Left renal pelvis (tissue), 4 donors: ENCODE data around the gene MASP1. TPM values are rescaled to one million over a fixed set of nuclear protein-coding genes. Genes with fewer than 3 reads are reported as not detected.
"Not testable (repeated sequence)": the region's sequence is repeated elsewhere in the genome, so short reads cannot be mapped to it uniquely, and the experiment has no call there.

Experiments
- DNase-seq, 4 donors: peaks; one replicate each; pipeline ENCODE4 v3.0.0-alpha.2; 2013; ENCODE audit warnings: low read depth in 4 of 4, low spot score in 3 of 4
- polyA plus RNA-seq, 4 donors: library from polyadenylated mRNA; unstranded; fragments of 120-200 nt; gene quantifications; one replicate each; pipeline ENCODE4 v1.2.1, GENCODE V29; 2013; ENCODE audit not compliant: insufficient read length in 4 of 4

Gene MASP1
- polyA plus RNA-seq, 4 donors = 2.1 to 9.8 (median 6.3) TPM

GRCh38 chr3:187266691-187267090 is 24.8 kb downstream of the MASP1 start:
- no peak for DNase-seq

DNA sequence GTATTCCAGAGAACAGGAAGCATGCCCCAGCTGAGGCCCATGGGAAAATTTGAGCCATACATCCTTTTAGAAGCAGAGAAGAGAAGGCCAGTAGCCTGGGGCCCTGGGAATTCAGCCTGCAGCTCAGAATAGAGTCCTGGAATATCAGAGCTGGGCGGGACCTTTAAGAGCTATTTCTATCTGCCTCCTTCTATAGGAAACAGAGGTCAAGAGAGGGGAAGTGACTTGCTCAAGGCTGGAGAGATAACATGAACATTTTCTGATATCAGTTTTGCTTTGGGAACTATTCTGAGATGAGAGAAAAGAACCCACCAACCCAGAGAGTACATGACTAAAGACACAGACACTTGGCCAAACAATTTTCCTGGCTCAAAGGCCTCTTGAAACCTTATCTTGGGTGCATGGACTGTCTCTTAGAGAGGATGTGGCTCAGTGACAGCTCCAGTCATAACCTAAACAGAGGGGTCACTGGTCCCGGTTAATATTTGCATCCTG is 26.0 kb downstream of the MASP1 start:
- no peak for DNase-seq

DNA sequence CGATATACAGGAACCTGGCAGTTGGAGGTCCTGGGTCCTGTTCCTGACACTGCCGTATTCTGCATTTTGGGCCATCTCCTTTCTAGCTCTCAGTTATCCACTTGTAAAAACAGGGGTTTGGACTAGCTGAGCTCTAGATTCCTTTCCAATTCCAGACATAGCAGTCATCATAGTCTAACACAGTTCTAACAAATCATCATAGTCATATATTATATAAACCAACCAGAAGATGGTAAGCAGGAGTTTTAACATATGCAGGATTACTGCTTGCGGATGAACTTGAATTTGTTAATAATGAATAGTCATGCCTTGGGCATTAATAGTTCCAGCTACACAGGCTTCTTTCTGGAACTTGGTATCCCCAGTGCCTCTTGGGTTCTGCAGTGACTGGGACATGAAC is 26.6 kb downstream of the MASP1 start:
- DNase-seq = no peak

DNA sequence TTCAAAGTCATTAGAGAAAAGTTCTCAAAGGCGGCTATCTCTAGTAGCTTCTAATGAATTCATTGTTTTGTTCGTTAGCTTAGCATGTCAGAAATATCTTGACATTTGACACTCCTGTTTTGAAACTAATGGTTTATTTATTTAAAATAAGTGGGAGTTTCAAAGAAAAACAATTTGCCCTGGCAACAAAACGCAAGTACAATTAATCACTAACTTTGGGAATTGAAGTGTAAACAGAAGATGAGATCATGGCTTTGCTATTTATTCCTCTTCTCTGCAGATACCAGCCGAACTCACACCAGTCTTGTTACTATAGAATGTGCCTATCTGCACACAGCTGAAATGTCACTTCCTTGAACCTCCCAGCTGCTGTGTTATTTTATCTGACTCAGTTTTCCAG is 27.5 kb downstream of the MASP1 start:
- DNase-seq = peak in 2 of 4 donors; percentile 37 to 52

DNA sequence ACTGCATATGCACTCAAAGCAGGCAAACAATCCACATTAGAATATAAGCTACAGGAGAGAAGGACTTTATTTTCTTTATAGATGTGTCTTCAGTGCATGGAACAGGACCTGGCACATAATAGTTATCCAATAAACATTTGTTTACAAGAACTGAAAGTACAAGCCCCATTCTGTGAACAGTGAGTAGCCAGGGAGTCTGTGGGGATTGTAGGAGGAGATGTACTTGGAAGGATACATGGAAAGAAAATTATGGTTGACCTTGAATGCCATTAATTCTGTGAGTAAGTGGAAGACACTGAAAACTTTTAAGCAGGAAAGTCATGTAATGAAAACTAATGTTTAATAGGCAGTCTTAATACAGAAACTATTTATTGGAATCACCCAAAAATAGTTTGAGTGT is 28.3 kb downstream of the MASP1 start:
- no peak for DNase-seq

- DNase-seq = no peak
These were observed 29.2 kb downstream of the MASP1 start for GRCh38 chr3:187262360-187262759.

GRCh38 chr3:187261541-187261969 is 30.0 kb downstream of the MASP1 start:
- no peak for DNase-seq

DNA sequence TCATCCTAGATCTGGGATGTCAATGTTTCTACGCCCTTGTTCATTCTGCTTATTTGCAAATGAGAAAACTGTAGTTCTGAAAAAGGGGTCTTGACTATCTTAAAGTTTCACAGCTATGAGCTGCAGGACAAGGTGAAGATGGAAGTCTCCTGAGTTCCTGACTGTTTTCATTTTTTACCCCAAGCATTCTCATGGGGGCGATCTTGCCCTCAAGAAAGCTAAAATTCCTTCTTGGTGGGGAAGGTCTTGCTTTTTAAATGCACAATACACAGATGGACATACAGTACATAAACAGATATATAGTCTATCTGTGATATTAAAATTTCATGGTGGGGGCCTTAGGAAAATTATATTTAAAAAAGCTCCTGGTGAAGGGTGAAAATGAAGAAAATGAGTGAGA is 32.4 kb downstream of the MASP1 start:
- no peak for DNase-seq

- DNase-seq = no peak
These were observed 33.4 kb downstream of the MASP1 start for GRCh38 chr3:187257992-187258692.

- no peak for DNase-seq
These were observed 34.1 kb downstream of the MASP1 start for GRCh38 chr3:187257471-187257870.

GRCh38 chr3:187256051-187256616 is 35.4 kb downstream of the MASP1 start:
- DNase-seq = no peak

- no peak for DNase-seq
These were observed 36.2 kb downstream of the MASP1 start for GRCh38 chr3:187255314-187255713.

- no peak for DNase-seq
These were observed 39.2 kb downstream of the MASP1 start for GRCh38 chr3:187252311-187252710.

- DNase-seq = no peak
These were observed 39.9 kb downstream of the MASP1 start for GRCh38 chr3:187251599-187251998.

DNA sequence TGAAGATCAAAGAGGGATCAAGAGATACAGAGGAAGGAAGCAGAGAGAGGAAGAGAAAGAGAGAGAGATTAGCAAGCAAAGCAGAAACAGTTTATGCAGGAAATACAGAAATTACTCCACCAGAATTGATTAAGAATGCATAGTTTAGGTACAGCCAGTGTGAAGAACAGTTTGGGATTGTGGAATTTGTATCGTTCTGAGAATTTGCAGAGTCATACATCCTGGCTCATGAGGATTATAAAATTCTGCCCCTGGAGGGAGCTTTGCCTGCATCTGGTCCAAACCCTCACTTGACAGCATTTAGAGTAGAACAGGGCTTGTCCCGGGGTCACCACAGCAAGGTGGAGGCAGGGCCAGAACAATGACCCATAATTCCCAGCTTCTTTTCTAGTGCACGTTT is 44.1 kb downstream of the MASP1 start:
- DNase-seq = no peak

- no peak for DNase-seq
These were observed 47.5 kb downstream of the MASP1 start for GRCh38 chr3:187243933-187244524.

DNA sequence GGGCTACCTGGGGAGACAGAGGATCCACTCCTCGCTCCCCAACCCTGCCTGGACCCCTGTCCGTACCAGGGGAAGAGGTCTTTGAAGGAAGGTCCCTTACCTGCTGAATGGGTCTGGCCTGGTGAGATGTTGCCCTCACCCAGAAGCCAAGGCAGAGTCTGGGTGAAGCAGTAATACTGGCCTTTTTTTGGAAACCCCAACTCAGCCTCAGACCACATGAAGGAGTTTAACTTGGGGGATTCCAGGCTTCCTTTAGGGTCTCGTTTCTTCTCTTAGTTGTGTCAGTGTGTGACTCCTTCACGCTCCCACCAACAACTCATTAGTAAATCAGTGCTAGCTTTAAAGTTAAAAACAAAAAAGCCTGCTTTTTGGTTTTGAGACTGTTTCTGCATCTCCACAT is 48.6 kb downstream of the MASP1 start:
- no peak for DNase-seq

- DNase-seq = no peak
These were observed 49.1 kb downstream of the MASP1 start for GRCh38 chr3:187242435-187242834.

GRCh38 chr3:187238835-187239234 is 52.7 kb downstream of the MASP1 start:
- DNase-seq = not testable (repeated sequence)

- no peak for DNase-seq
These were observed 53.3 kb downstream of the MASP1 start for GRCh38 chr3:187238239-187238638.

DNA sequence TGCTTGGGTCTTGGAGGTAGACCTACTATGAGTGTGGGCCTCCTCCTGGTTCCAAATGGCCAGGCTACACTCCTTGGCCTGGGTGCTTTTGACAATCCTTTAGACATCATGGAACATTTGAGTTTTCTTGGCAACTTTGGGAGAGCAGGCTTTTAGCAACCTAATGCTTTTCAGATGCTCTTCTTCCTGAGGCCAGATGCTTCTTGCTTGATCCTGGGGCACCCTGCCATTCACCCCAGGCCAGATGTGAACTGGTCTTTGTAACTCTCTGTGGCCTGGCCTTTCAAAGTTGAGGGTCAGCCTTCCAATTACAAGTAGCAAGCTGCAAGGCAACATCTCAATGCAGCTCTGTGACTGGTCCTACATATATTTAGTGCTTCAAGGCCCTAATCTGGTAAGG is 53.8 kb downstream of the MASP1 start:
- no peak for DNase-seq

DNA sequence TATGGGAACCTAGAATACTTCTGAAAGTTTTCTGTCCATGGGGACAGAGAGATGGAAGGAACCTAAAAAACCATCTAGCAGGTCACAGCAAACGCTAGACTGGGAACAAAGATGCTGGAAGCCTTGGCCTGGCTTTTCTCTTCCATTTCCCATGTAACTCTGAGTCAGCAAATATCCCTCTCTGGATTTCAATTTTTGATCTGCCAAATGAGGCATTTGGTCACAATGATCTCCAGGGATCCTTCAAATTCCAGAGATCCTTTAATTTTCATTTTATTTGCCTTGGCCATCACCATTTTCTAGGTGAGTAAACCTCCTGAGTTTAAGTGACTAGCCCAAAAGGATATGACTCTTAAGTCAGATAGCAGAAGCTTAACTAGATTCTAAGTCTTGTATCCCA is 54.6 kb downstream of the MASP1 start:
- no peak for DNase-seq
